Activated CD4-positive, alpha-beta T cell treated with anti-CD3 and anti-CD28 coated beads for 24 hours (primary cell): ENCODE measurements around the gene LRRC36.

ENCODE experiments used
- DNase-seq, 2 donors: peaks; one replicate each; pipeline ENCODE4 v3.0.0-alpha.2; 2020; ENCODE audit warnings: low read depth in 2 of 2

LRRC36 gene

GRCh38 chr16:67294171-67294757 lies 32.4 kb upstream of the LRRC36 start:
- DNase-seq = no peak

DNA sequence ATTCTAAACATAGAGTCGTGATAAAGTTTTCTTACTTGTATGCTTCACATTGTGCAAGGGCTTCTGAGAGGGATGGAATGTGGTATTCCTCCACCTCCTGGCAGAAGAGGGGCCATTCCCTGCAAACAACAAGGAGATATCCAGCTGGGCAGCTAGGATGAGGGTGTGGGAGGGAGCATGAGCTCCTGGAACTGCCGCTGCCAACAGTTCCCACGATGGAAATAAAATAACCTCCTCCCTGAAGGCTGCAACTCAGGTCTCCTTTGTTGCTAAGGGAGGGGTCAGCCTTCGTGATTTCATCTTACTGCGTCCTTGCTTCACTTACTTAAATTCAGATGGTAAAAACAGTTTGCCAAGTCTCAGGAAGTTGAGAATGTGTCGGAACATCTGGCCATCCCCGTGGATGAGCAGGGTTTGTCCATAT lies 31.7 kb upstream of the LRRC36 start:
- no peak for DNase-seq

DNA sequence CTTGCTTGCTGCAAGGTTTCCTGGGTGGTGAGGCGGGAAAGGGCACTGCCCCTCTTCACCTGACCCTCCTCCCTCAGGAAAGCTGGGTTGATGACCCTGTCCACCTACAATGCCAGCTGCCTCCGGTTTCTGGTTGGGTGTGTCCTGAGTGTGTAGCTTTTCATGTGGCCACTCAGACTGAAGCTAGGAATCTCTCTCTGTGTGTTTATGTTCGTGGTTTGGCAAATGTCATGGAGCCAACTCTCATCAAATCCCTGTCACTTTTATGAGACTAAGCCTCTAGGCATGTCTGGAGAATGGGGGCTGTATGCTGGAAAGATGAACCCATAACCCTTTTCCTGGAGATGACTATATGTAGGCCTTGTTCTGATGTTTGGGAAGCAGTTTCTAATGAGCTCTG lies 30.2 kb upstream of the LRRC36 start:
- DNase-seq = no peak

GRCh38 chr16:67298277-67298676 lies 28.3 kb upstream of the LRRC36 start:
- DNase-seq = no peak

DNA sequence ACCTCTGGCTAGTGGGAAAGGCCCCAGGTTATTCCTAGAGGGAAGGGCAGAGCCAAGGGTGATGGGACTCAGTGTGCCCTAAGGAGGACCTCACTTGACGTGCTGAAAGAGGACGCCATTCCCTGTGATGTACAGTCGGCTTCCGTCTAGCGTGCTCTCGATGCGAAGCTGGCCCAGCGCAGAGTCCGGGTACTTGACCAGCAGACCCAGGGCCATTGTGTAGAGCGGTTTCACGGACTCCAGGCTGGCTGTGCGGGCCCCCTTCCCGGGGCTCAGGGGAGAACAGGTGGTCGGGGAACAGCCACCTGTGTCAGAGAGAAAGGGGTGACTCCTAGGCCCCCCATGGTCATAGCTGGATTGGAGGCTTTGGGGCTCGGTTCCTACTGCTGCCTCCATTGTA lies 27.3 kb upstream of the LRRC36 start:
- DNase-seq = no peak

GRCh38 chr16:67301080-67301782 lies 25.4 kb upstream of the LRRC36 start:
- no peak for DNase-seq

- DNase-seq = no peak
Observed at GRCh38 chr16:67302076-67302475, 24.5 kb upstream of the LRRC36 start.

DNA sequence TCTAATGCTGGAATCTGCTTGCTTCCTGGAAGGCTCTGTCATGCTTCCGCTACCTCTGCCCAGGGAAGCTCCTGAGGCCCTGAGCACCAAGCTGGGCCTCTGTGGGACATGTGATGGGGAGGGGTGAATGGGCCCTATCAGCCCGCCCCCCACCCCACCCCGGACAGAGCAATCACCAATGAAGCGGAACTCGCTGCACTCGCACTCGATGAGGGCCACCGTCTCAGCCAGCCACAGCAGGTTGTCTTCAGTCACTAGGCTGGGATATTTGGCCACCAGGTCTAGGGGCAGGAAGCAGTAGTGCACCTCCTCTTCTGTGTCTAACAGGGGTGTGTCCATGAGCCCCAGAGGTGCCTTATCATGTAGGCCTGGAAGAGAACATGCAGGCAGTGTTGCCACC lies 23.6 kb upstream of the LRRC36 start:
- no peak for DNase-seq

DNA sequence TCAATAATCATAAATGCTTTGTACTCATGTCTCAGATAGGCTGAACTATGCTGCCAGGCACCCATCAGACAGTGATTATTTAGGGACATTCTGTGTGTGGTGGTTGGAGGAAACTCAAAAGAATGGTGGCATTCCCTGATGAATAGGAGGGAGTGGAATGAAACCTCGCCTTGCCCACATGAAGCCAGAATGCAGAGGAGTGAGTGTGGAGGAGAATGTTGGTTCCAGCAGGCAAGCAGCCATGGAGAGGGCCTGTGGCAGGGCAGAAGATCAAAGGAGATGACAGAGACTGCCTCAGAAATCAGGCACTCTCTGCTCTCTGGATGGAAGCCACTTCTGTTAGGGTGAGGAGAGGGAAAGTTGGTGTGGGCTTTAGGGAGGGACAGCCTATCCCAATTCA lies 22.6 kb upstream of the LRRC36 start:
- no peak for DNase-seq

- no peak for DNase-seq
Observed at GRCh38 chr16:67305216-67306071, 21.2 kb upstream of the LRRC36 start.

- no peak for DNase-seq
Observed at GRCh38 chr16:67310561-67310960, 16.1 kb upstream of the LRRC36 start.

DNA sequence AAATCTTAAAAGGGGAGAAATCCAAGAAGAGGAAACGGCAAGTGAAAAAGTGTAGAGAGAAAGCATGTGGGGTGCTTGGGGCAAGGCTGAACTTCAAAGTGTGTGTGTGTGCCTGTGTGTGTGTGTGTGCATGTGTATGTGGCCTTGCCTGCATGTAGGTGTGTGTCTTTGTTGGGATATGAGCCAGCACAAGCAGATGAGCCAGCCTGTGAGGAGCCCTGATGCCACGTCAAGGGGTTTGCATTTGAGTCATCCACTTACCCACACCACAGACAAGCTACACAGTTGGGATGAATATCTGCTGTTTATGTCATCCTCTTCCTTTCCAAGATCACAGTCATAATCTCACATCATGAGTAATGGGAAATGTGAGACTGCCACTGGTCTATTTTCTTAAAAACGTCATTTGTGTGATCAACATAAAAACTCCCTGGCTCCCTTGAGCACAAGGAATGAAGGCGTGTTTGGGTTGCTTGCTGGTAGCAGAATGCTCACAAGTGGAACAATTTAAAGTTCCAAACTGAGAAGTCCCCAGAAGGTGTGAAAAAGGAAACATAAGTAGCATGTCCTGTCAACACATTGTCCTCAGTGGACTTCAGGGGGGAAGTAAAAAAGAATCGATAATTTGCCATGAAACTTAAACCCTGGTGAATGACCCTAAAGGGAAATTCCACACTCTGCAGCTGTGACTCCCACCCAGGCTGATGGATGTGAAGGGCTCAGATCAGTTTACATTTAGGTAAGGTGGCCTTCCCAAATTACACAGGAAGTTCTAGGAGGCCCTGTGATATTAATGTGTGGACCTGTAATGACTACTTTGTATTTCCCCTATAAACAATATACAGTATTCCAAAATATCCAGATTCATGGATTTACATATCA lies 14.8 kb upstream of the LRRC36 start:
- peak; percentile 75 to 80 for DNase-seq

GRCh38 chr16:67312719-67313118 lies 13.9 kb upstream of the LRRC36 start:
- no peak for DNase-seq

DNA sequence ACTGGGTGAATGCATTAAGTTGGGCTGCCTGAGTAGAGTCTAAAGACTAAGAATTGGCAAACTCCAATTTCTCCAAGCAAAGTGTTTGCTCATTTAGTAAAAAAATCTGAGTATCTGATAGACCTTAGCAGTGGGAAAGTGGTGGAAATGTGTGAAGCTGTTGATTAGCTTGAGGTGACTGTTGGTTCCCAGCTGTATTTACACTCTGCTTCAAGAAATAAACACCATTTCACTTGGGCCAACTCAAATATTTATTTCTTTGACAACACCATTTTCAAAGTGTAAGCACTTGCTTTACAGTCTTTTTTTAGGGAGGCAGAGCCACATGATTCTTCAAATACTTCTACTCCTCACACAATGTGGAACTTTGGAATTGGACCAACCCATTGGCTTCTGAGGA lies 8.8 kb upstream of the LRRC36 start:
- no peak for DNase-seq

- DNase-seq = no peak
Observed at GRCh38 chr16:67326115-67326471, 522 bp upstream of the LRRC36 start.

GRCh38 chr16:67327743-67328142 lies 1.1 kb downstream of the LRRC36 start:
- no peak for DNase-seq

DNA sequence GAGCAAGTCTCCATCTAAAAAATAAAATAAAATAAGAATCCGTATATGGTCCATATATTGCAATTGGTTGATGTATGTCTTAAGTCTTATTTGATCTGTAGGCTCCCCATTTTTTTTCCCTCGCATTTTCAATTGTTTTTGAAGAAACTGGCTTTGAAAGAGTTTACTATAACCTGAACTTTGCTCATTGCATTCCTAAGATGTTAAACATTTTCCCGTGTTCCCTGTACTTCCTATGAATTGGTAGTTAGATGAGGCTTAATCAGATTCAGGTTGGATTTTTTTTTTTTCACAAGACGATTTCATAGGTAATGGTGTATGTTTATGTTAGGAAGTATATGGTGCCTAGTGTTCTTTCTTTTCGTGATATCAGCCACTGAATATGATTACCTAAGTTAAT lies 3.3 kb downstream of the LRRC36 start:
- no peak for DNase-seq

- DNase-seq = no peak
Observed at GRCh38 chr16:67333315-67333714, 6.7 kb downstream of the LRRC36 start.

DNA sequence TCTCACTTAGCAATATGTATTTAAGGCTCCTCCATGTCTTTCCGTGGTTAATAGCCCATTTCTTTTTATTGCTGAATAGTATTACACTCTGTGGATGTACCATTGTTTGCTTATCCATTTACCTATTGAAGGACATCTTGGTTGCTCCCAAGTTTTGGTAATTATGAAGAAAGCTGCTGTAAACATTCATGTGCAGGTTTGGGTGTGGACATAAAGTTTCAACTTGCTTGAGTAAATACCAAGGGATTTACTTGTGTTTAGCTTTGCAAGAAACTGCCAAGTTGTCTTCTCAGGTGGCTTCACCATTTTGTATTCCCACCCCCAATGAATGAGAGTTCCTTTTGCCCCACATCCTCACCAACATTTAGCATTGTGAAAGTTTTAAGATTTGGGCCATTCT lies 9.5 kb downstream of the LRRC36 start:
- no peak for DNase-seq

- no peak for DNase-seq
Observed at GRCh38 chr16:67336648-67337047, 10.0 kb downstream of the LRRC36 start.

- no peak for DNase-seq
Observed at GRCh38 chr16:67339453-67339852, 12.8 kb downstream of the LRRC36 start.

DNA sequence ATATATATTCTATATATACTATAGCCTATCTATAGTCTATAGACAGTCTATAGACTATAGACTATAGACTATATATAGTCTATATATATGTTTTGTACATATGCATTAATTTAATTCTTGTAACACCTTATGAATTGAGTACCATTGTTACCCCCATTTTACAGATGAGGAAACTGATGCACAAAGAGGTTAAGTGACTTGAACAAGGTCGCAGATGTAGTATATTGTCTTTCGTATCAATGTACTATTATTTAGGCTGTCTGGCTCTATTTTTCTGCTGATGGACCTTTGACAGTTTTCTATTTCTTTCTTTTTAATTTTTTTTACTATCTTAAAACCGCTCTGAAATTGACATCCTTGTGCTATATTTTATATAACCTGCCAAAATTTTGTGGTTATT lies 14.6 kb downstream of the LRRC36 start:
- no peak for DNase-seq
